Peyer's patch (tissue), 4 donors: ENCODE results near the gene TDRD9.

ENCODE experiments used
- POLR2A ChIP-seq, 2 donors: fragments of 450-650 bp; IDR thresholded peaks; one replicate each; pipeline ENCODE4 v1.5.1; 2017; ENCODE audit warnings: antibody characterized with exemption in 2 of 2, mild to moderate bottlenecking in 2 of 2, moderate library complexity in 2 of 2
- TF ChIP-seq, protein P1 (sequence below), 6 experiments: fragments of 450-650 bp in 4 of 6; fragments of 200-600 bp in 2 of 6; sonication (generic) in 1 of 6; IDR thresholded peaks; one replicate each; pipeline ENCODE4 v1.5.1; 2017 to 2019; ENCODE audit warnings: antibody characterized with exemption in 6 of 6, mild to moderate bottlenecking in 3 of 6, moderate library complexity in 1 of 6

DNA sequence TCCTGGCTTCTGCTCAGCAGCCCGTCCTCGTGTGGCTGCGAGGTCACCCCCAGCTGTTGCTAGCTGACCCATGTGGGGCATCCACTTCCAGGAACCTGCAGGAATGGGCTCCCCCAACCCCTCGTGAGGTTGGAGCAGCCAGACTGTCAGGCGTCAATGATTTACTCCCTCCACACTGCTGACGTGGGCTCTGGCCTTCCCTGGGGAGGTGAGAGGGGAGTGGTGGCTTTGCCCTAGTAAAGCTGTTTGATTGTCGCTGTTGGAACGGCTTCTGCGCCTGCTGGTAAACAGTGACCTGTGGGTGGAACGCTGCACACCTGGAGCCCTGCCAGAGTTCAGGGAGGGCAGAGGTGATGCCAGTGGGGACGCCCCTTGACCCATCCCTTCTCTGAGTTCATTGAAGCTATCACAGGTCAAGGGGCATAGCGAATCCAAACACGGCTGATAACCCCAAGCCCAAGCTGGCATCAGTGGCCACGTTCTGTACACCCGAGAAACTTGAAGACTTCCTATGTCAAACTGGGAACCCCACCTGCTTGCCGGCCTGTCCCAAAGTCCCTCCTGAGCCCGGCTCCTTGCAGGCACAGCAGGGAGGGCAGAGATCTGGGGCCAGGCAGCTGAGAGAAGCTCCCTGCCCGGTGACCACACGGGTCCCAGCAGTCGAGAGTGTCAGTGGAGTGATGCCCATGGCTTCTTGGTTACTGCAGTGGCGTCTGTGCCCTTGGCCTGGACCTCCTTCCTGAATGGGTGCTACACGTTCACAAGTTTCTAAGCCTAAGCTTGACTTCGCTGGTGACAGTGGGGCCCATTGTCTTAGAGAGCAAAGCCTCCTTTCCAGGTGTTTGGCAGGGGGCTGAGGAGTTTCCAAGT, 160.0 kb downstream of the TDRD9 start:
- TF ChIP-seq POLR2A (IDR thresholded peaks at IDR 0.05): no peak
- TF ChIP-seq, protein P1, sequence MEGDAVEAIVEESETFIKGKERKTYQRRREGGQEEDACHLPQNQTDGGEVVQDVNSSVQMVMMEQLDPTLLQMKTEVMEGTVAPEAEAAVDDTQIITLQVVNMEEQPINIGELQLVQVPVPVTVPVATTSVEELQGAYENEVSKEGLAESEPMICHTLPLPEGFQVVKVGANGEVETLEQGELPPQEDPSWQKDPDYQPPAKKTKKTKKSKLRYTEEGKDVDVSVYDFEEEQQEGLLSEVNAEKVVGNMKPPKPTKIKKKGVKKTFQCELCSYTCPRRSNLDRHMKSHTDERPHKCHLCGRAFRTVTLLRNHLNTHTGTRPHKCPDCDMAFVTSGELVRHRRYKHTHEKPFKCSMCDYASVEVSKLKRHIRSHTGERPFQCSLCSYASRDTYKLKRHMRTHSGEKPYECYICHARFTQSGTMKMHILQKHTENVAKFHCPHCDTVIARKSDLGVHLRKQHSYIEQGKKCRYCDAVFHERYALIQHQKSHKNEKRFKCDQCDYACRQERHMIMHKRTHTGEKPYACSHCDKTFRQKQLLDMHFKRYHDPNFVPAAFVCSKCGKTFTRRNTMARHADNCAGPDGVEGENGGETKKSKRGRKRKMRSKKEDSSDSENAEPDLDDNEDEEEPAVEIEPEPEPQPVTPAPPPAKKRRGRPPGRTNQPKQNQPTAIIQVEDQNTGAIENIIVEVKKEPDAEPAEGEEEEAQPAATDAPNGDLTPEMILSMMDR (IDR thresholded peaks at IDR 0.05): no peak
